GM18873 (cell line): ENCODE data around the gene TBC1D20.
"Not testable (repeated sequence)": the region's sequence is repeated elsewhere in the genome, so short reads cannot be mapped to it uniquely, and the experiment has no call there.

Source experiments
- ATAC-seq: cut with Tn5 transposase; IDR thresholded peaks from one replicate; pipeline ENCODE4 v1.9.1; 2021; ENCODE audit warnings: mild to moderate bottlenecking, moderate library complexity, moderate number of reproducible peaks; ENCODE audit not compliant: unreplicated experiment, low FRiP score

TBC1D20 gene

GRCh38 chr20:403582-403957 lies 58.8 kb downstream of the TBC1D20 start:
- no peak for ATAC-seq

GRCh38 chr20:402898-403581 lies 59.3 kb downstream of the TBC1D20 start:
- ATAC-seq = no peak

- ATAC-seq = no peak
Observed at GRCh38 chr20:402496-402885, 59.8 kb downstream of the TBC1D20 start.

- no peak for ATAC-seq
Observed at GRCh38 chr20:401682-402495, 60.4 kb downstream of the TBC1D20 start.

- no peak for ATAC-seq
Observed at GRCh38 chr20:400454-401275, 61.7 kb downstream of the TBC1D20 start.

GRCh38 chr20:400128-400453 lies 62.2 kb downstream of the TBC1D20 start:
- ATAC-seq = no peak

- ATAC-seq = no peak
Observed at GRCh38 chr20:399182-399707, 63.1 kb downstream of the TBC1D20 start.

GRCh38 chr20:397432-398237 lies 64.7 kb downstream of the TBC1D20 start:
- ATAC-seq = no peak

GRCh38 chr20:396619-397431 lies 65.5 kb downstream of the TBC1D20 start:
- no peak for ATAC-seq

GRCh38 chr20:396252-396618 lies 66.1 kb downstream of the TBC1D20 start:
- ATAC-seq = no peak

- not testable (repeated sequence) for ATAC-seq
Observed at GRCh38 chr20:393296-393695, 69.0 kb downstream of the TBC1D20 start.

GRCh38 chr20:391041-391711 lies 71.2 kb downstream of the TBC1D20 start:
- ATAC-seq = no peak

GRCh38 chr20:389220-389619 lies 73.1 kb downstream of the TBC1D20 start:
- ATAC-seq = no peak

GRCh38 chr20:388034-388994 lies 74.0 kb downstream of the TBC1D20 start:
- ATAC-seq = no peak

- ATAC-seq = no peak
Observed at GRCh38 chr20:387520-387919, 74.8 kb downstream of the TBC1D20 start.

- ATAC-seq = not testable (repeated sequence)
Observed at GRCh38 chr20:386634-387033, 75.7 kb downstream of the TBC1D20 start.
